ENCODE measurements around the gene CRBN. TPM values are rescaled to one million over a fixed set of nuclear protein-coding genes. Genes with fewer than 3 reads are reported as not detected.

Gene CRBN
- total RNA-seq, 4 donors from 2014 or later, result 56.1 to 205 (median 124) TPM

- no peak overlapping the region for H3K27ac ChIP-seq
- H3K4me1 ChIP-seq, result no peaks in the 10 kb centered on the region
- no peaks in the 10 kb centered on the region for H3K36me3 ChIP-seq
- TF ChIP-seq CTCF (IDR thresholded peaks at IDR 0.05) (no peak), EP300 (IDR thresholded peaks at IDR 0.05) (no peak), POLR2A (IDR thresholded peaks at IDR 0.05) (no peak), POLR2AphosphoS5 (IDR thresholded peaks at IDR 0.05) (no peak)
- peaks cover 0 to 9% (median 0%) of the 10 kb centered on the region in 3 donors for H3K9me3 ChIP-seq
- no peak for ATAC-seq
- 63 to 78% methylated on average over 1 of the region's 1 CpG for WGBS, 2 donors (ENCODE audit: low coverage in 1 of 2)
- no peak overlapping the region for H3K4me3 ChIP-seq
- H3K27me3 ChIP-seq, result peaks cover 8% of the 10 kb centered on the region
These were observed 10.5 kb upstream of the CRBN start for GRCh38 chr3:3189961-3190360.

DNA sequence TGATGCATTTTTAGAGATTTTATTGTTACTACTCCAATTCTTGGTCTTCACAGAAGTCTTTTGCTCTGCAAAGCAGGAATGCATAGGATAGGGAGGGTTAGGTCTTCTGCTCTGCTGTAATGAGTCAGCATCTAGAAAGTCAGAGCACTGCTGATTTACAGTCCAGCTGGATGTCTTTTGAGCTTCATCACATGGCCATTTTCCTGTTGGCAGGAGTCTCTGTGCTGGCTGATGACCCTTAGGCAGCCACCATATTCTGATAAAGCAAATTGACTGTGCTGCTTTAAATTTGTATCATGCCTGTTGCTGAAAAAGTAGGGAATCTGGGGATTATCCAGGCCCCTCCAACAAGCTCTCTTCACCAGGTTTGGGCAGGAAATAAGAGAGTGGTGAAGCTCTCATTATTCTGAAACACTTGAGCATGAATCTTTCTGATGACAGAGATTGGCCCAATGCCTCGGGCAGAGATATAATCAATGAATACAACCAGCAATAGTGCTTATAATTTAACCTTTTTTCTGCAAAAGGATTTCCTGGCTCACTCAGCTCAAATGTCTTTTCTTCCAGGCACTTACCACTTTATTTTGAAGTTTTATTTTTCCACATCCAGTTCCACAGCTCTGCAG lies 9.7 kb upstream of the CRBN start:
- Histone ChIP-seq H3K4me3 (no peak overlapping the region), H3K9me3 (peaks cover 0 to 9% (median 0%) of the 10 kb centered on the region in 3 donors), H3K4me1 (no peaks in the 10 kb centered on the region), H3K27ac (no peak overlapping the region), H3K36me3 (no peaks in the 10 kb centered on the region), H3K27me3 (peaks cover 4% of the 10 kb centered on the region)
- WGBS, 2 donors (ENCODE audit: low coverage in 1 of 2), result 31 to 50% methylated on average over 1 of the region's 1 CpG
- no peak for ATAC-seq
- no peak for TF ChIP-seq CTCF (IDR thresholded peaks at IDR 0.05)

DNA sequence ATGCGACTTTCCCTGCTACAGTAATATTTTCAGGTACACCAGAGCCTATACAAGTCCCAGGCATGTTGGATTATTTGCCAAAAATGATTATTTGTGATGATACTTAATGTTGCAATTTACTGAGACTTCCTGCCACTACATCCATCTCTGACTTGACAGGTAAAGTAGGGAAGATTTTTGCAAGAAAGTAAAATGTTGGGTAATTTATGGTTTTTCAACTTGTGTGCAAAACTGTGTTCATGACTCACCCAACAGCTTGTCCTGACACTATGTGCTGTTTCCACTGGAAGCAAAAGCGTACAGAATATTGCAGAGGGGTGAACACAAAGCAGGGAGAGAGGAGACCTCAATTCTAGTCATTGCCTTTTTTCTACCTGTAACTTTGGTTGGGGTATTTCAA lies 5.4 kb upstream of the CRBN start:
- Histone ChIP-seq H3K27me3 (no peaks in the 10 kb centered on the region), H3K36me3 (no peaks in the 10 kb centered on the region), H3K9me3 (peaks cover 0 to 9% (median 0%) of the 10 kb centered on the region in 3 donors), H3K4me3 (no peak overlapping the region), H3K4me1 (peaks cover 0 to under 1% (median 0%) of the 10 kb centered on the region in 3 donors), H3K27ac (no peak overlapping the region)
- no peak for TF ChIP-seq POLR2AphosphoS5 (IDR thresholded peaks at IDR 0.05)
- TF ChIP-seq CTCF (IDR thresholded peaks at IDR 0.05), result no peak
- no peak for TF ChIP-seq EP300 (IDR thresholded peaks at IDR 0.05)
- no peak for TF ChIP-seq POLR2A (IDR thresholded peaks at IDR 0.05)
- ATAC-seq, result no peak
- 48 to 56% methylated on average over 2 of the region's 2 CpGs for WGBS, 2 donors (ENCODE audit: low coverage in 1 of 2)

DNA sequence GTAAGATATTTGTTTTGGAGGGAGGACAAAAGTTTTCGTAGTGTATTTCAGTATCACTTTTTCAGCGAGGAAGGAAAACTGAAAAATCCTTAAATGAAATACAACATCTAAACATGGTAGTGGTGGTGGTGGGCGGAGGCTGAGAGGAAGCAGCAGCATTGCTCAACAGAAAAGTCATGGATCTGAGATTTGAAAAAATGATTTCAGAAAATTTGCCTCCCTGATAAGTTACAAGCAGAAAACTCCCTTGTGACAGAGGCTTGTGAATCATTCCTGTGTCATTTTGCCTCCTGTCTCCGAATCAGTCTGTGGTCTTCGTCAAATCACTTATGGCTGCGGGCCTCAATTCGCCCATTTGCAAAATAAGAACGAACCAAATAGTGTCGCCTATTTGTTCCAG lies 965 bp upstream of the CRBN start:
- Histone ChIP-seq H3K36me3 (peaks cover 0 to 11% of the 10 kb centered on the region in 2 donors), H3K4me1 (peaks cover 5 to 38% (median 9%) of the 10 kb centered on the region in 3 donors), H3K9me3 (no peaks in the 10 kb centered on the region), H3K4me3 (no peak overlapping the region), H3K27me3 (no peaks in the 10 kb centered on the region), H3K27ac (no peak overlapping the region)
- WGBS, 2 donors (ENCODE audit: low coverage in 1 of 2), result 77 to 81% methylated on average over 9 of the region's 9 CpGs
- TF ChIP-seq POLR2AphosphoS5 (IDR thresholded peaks at IDR 0.05) (no peak), POLR2A (IDR thresholded peaks at IDR 0.05) (no peak)
- no peak for ATAC-seq

- Histone ChIP-seq H3K9me3 (no peaks in the 10 kb centered on the region), H3K36me3 (peaks cover 0 to 27% of the 10 kb centered on the region in 2 donors), H3K4me1 (peaks cover 5 to 40% (median 9%) of the 10 kb centered on the region in 3 donors), H3K27me3 (no peaks in the 10 kb centered on the region), H3K4me3 (peak overlapping the region; percentile 75 to 98), H3K27ac (peak overlapping the region; percentile 52 to 90 (median 76))
- TF ChIP-seq EP300 (IDR thresholded peaks at IDR 0.05), result no peak
- TF ChIP-seq POLR2AphosphoS5 (IDR thresholded peaks at IDR 0.05), result no peak
- no peak for TF ChIP-seq CTCF (IDR thresholded peaks at IDR 0.05)
- no peak for TF ChIP-seq POLR2A (IDR thresholded peaks at IDR 0.05)
- WGBS, 2 donors (ENCODE audit: low coverage in 1 of 2), result 20 to 22% methylated on average over 11 to 16 of the region's 16 CpGs
- ATAC-seq, result no peak
These were observed 778 bp downstream of the CRBN start for GRCh38 chr3:3178498-3179328.
